ENCODE data around the gene SLC22A31. TPM values are rescaled to one million over a fixed set of nuclear protein-coding genes. Genes with fewer than 3 reads are reported as not detected.

The SLC22A31 gene
- total RNA-seq, 3 donors from 2014 or later (not counting 1 experiment from before 2014, with no cell fraction given) = 0.75 TPM; not detected in 2

DNA sequence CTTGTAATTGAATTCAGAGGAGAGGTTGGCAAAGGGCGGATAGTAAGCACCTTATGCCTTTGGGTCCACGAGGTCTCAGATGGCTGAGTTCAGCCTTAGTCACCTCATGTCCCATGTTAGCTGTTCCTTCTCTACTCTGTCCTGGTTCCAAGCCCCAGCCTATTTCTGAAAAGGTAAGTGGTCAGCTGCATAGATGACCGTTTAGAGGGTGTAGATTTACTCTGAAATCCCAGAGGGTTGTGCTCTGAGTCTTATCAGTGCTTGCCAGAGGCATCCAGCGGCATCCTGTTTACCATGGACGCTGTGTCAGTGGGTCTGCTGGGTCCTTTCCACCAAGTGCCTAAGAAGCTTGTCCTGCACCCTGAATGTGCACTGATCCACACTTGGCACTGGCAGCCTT lies 19.0 kb upstream of the SLC22A31 start:
- Mint-ChIP-seq H3K4me3 (peak overlapping the region; percentile 47), H3K36me3 (peaks cover 7% of the 10 kb centered on the region), H3K27ac (peak overlapping the region; percentile 45 to 49), H3K4me1 (peaks cover 26 to 41% of the 10 kb centered on the region in 2 donors), H3K9me3 (no peaks in the 10 kb centered on the region), H3K27me3 (ENCODE audit: low read depth in 2 of 2) (no peaks in the 10 kb centered on the region)
- no peaks in the 10 kb centered on the region for H3K27me3 ChIP-seq (ENCODE audit: control insufficient read depth, insufficient read depth, low read length)
- ATAC-seq (no peak), DNase-seq (no peak)
- WGBS (ENCODE audit: insufficient coverage) = 71% methylated on average over 5 of the region's 5 CpGs
- TF ChIP-seq, protein P1, sequence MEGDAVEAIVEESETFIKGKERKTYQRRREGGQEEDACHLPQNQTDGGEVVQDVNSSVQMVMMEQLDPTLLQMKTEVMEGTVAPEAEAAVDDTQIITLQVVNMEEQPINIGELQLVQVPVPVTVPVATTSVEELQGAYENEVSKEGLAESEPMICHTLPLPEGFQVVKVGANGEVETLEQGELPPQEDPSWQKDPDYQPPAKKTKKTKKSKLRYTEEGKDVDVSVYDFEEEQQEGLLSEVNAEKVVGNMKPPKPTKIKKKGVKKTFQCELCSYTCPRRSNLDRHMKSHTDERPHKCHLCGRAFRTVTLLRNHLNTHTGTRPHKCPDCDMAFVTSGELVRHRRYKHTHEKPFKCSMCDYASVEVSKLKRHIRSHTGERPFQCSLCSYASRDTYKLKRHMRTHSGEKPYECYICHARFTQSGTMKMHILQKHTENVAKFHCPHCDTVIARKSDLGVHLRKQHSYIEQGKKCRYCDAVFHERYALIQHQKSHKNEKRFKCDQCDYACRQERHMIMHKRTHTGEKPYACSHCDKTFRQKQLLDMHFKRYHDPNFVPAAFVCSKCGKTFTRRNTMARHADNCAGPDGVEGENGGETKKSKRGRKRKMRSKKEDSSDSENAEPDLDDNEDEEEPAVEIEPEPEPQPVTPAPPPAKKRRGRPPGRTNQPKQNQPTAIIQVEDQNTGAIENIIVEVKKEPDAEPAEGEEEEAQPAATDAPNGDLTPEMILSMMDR (IDR thresholded peaks at IDR 0.05) = no peak
- H3K36me3 ChIP-seq (ENCODE audit: control insufficient read depth, insufficient read depth, low read length) = peaks cover 22% of the 10 kb centered on the region
- no peak overlapping the region for H3K27ac ChIP-seq (ENCODE audit: low read length)
- intact Hi-C loops (cut with micrococcal nuclease) = loop anchor here (10.0 kb wide), 1 partner anchor 125 kb away; the partner anchor contains the start of gene ACSF3
- H3K4me3 ChIP-seq (ENCODE audit: low read length) = no peak overlapping the region
- peaks cover 19% of the 10 kb centered on the region for H3K4me1 ChIP-seq (ENCODE audit: control insufficient read depth, insufficient read depth, low read length)
- H3K9me3 ChIP-seq (ENCODE audit: control insufficient read depth, insufficient read depth, low read length) = no peaks in the 10 kb centered on the region

DNA sequence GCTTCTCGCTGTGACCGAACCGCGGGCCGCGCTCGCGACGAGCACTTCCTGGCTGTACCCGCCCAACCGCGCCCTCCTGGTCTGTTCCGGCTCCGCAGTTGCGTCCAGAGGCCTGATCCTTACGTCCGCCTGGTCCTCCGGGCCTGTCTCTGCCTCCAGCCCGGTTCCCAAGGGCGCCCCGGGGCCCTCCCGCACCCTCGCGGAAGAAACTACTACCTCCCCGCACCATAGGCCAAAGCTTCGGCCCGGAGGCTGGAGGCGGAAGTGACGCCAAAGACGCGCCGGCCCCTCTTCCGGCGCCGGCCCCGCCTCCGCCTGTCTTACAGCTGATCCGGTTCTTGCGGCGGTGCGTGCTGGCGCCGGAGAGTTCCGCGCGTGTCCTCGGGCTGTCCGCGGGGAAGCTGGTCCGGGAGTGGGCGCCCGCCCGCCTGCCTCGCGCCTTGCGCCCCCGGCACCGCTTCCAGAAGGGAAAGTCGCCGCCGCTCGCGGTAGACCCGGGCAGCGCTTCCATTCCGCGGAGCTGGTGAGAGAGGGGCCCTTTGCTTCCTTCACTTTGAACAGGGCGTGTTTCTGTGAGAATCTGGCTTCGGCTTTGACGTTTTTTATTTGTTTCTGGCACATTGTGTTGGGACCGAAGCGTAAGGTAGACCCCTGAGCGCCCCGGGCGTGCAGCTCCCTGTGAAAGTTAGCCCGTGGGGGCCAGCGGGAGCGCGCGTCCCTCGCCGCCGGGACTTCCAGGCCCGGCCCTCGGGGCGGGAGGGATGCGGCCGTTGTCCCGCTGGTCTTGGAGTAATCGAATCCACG lies 17.3 kb upstream of the SLC22A31 start, which contains the start of gene ZNF778:
Gene ZNF778 (plus strand): TSS at position 316 of the 804 bp plus-strand sequence. CDS start 3,425 bp downstream, outside the sequence.
- ATAC-seq = peak; percentile 79 to 88 (median 84)
- Histone ChIP-seq H3K27ac (ENCODE audit: low read length) (peak within 1 kb of the TSS; percentile 99), H3K36me3 (ENCODE audit: control insufficient read depth, insufficient read depth, low read length) (peaks cover 12% of the 10 kb centered on the region), H3K4me1 (ENCODE audit: control insufficient read depth, insufficient read depth, low read length) (peaks cover 19% of the 10 kb centered on the region), H3K4me3 (ENCODE audit: low read length) (peak within 1 kb of the TSS; percentile 96), H3K9me3 (ENCODE audit: control insufficient read depth, insufficient read depth, low read length) (no peaks in the 10 kb centered on the region), H3K27me3 (ENCODE audit: control insufficient read depth, insufficient read depth, low read length) (no peaks in the 10 kb centered on the region)
- H3K36me3 Mint-ChIP-seq = peaks cover 3% of the 10 kb centered on the region
- H3K27me3 Mint-ChIP-seq (ENCODE audit: low read depth in 2 of 2) = no peaks in the 10 kb centered on the region
- no peaks in the 10 kb centered on the region for H3K9me3 Mint-ChIP-seq
- intact Hi-C loops (cut with micrococcal nuclease) = loop anchor here (2.0 to 10.0 kb wide), 3 partner anchors 103 to 473 kb away; partner anchors contain the start of gene ACSF3
- peak within 1 kb of the TSS; percentile 96 for H3K4me3 Mint-ChIP-seq
- under 1% methylated on average over 91 of the region's 91 CpGs for WGBS (ENCODE audit: insufficient coverage)
- peak within 1 kb of the TSS; percentile 85 to 98 for H3K27ac Mint-ChIP-seq
- DNase-seq = peak; percentile 81 to 92
- H3K4me1 Mint-ChIP-seq = peaks cover 23 to 41% of the 10 kb centered on the region in 2 donors
- TF ChIP-seq, protein P1 (IDR thresholded peaks at IDR 0.05) = no peak

DNA sequence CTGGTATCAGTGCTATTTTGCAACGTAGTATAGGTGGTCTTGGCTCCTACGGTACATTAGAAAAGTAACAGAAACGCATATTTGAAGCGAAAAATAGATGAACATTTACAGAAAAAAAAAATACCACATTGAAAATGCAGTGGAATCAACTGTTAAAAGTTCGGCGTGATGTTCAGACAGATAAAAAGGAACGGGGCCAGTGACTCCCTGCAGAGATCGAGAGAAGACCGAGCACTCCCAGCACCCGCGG lies 16.7 kb upstream of the SLC22A31 start:
- H3K27me3 ChIP-seq (ENCODE audit: control insufficient read depth, insufficient read depth, low read length) = no peaks in the 10 kb centered on the region
- 2% methylated on average over 10 of the region's 11 CpGs for WGBS (ENCODE audit: insufficient coverage)
- no peaks in the 10 kb centered on the region for H3K36me3 Mint-ChIP-seq
- H3K9me3 ChIP-seq (ENCODE audit: control insufficient read depth, insufficient read depth, low read length) = no peaks in the 10 kb centered on the region
- H3K4me3 Mint-ChIP-seq = peak overlapping the region; percentile 96
- H3K36me3 ChIP-seq (ENCODE audit: control insufficient read depth, insufficient read depth, low read length) = peaks cover 9% of the 10 kb centered on the region
- H3K27ac ChIP-seq (ENCODE audit: low read length) = peak overlapping the region; percentile 99
- H3K4me1 ChIP-seq (ENCODE audit: control insufficient read depth, insufficient read depth, low read length) = peaks cover 19% of the 10 kb centered on the region
- no peaks in the 10 kb centered on the region for H3K27me3 Mint-ChIP-seq (ENCODE audit: low read depth in 2 of 2)
- DNase-seq (no peak), ATAC-seq (no peak)
- peak overlapping the region; percentile 85 to 98 for H3K27ac Mint-ChIP-seq
- H3K9me3 Mint-ChIP-seq = no peaks in the 10 kb centered on the region
- intact Hi-C loops (cut with micrococcal nuclease) = loop anchor here (2.0 to 10.0 kb wide), 3 partner anchors 102 to 472 kb away; partner anchors contain the start of gene ACSF3
- peak overlapping the region; percentile 96 for H3K4me3 ChIP-seq (ENCODE audit: low read length)
- TF ChIP-seq, protein P1 (IDR thresholded peaks at IDR 0.05) = no peak
- peaks cover 21 to 41% of the 10 kb centered on the region in 2 donors for H3K4me1 Mint-ChIP-seq
